Tibial nerve (tissue), 3 donors: ENCODE results near the gene IRS1.

Experiments
- POLR2A ChIP-seq, 2 donors: fragments of 450-650 bp; IDR thresholded peaks; one replicate each; pipeline ENCODE4 v1.6.1; 2017; ENCODE audit warnings: antibody characterized with exemption in 2 of 2, mild to moderate bottlenecking in 2 of 2, moderate library complexity in 2 of 2
- TF ChIP-seq, protein P1 (sequence below), 5 experiments: fragments of 200-600 bp in 3 of 5; fragments of 450-650 bp in 2 of 5; sonication (generic) in 3 of 5; IDR thresholded peaks; one replicate each; pipeline ENCODE4 v1.5.1; 2016 to 2019; ENCODE audit warnings: antibody characterized with exemption in 5 of 5, mild to moderate bottlenecking in 3 of 5, moderate library complexity in 2 of 5

GRCh38 chr2:226699321-226699720 is 100.3 kb downstream of the IRS1 start:
- TF ChIP-seq POLR2A (IDR thresholded peaks at IDR 0.05): no peak
- TF ChIP-seq, protein P1, sequence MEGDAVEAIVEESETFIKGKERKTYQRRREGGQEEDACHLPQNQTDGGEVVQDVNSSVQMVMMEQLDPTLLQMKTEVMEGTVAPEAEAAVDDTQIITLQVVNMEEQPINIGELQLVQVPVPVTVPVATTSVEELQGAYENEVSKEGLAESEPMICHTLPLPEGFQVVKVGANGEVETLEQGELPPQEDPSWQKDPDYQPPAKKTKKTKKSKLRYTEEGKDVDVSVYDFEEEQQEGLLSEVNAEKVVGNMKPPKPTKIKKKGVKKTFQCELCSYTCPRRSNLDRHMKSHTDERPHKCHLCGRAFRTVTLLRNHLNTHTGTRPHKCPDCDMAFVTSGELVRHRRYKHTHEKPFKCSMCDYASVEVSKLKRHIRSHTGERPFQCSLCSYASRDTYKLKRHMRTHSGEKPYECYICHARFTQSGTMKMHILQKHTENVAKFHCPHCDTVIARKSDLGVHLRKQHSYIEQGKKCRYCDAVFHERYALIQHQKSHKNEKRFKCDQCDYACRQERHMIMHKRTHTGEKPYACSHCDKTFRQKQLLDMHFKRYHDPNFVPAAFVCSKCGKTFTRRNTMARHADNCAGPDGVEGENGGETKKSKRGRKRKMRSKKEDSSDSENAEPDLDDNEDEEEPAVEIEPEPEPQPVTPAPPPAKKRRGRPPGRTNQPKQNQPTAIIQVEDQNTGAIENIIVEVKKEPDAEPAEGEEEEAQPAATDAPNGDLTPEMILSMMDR (IDR thresholded peaks at IDR 0.05): no peak
